Calu3 (cell line): Measurements from ENCODE around the gene ACOXL. TPM values are rescaled to one million over a fixed set of nuclear protein-coding genes. Genes with fewer than 3 reads are reported as not detected.
"Not testable (repeated sequence)": the region's sequence is repeated elsewhere in the genome, so short reads cannot be mapped to it uniquely, and the experiment has no call there.

ENCODE experiments used
- BruUV-seq: library from RNA; stranded (reverse); fragments of 400-500 nt; replicated peaks from 2 replicates; lab custom pipeline; 2021; lab: Mats Ljungman, UMichigan
- CTCF ChIA-PET: fragments of 300-600 bp; sonication (Branson Sonifier 250); formaldehyde crosslinking; loops from one replicate; lab custom pipeline; 2022; ENCODE audit warnings: antibody characterized with exemption; lab: Charles Lee
- DNase-seq: peaks from one replicate; pipeline ENCODE4 v3.0.0; 2022
- H3K27ac Mint-ChIP-seq: one replicate; pipeline ENCODE4 v1.8.0; 2022; ENCODE audit warnings: mixed read lengths; ENCODE audit not compliant: unreplicated experiment
- H3K27me3 Mint-ChIP-seq: one replicate; pipeline ENCODE4 v1.8.0; 2022; ENCODE audit warnings: mixed read lengths; ENCODE audit not compliant: unreplicated experiment
- H3K36me3 Mint-ChIP-seq: one replicate; pipeline ENCODE4 v1.8.0; 2022; ENCODE audit warnings: mild to moderate bottlenecking, moderate library complexity, mixed read lengths; ENCODE audit not compliant: insufficient read depth, unreplicated experiment
- H3K4me1 Mint-ChIP-seq: one replicate; pipeline ENCODE4 v1.8.0; 2022; ENCODE audit warnings: mild to moderate bottlenecking, low read depth, mixed read lengths; ENCODE audit not compliant: unreplicated experiment
- H3K4me3 Mint-ChIP-seq: one replicate; pipeline ENCODE4 v1.8.0; 2022; ENCODE audit warnings: mild to moderate bottlenecking, low read depth, moderate library complexity, mixed read lengths; ENCODE audit not compliant: unreplicated experiment
- H3K9me3 Mint-ChIP-seq: one replicate; pipeline ENCODE4 v1.8.0; 2022; ENCODE audit warnings: low read depth, mixed read lengths; ENCODE audit not compliant: unreplicated experiment
- CTCF ChIP-seq: fragments of 200-600 bp; IDR thresholded peaks from one replicate; pipeline ENCODE4 v1.8.0; 2022; ENCODE audit warnings: antibody characterized with exemption; ENCODE audit not compliant: unreplicated experiment
- intact Hi-C: fragments of 100-400 bp; cut with micrococcal nuclease; formaldehyde crosslinking; loops from one replicate; pipeline ENCODE4 v1.10.0; 2022; ENCODE audit not compliant: unreplicated experiment
- total RNA-seq: library from RNA; stranded (reverse); gene quantifications from 2 replicates; pipeline ENCODE4 v1.2.3, GENCODE V29; 2022

Gene ACOXL
- total RNA-seq, 1 experiment from 2014 or later: 2.7 TPM

GRCh38 chr2:110690083-110690965 lies 42.0 kb upstream of the ACOXL start:
- intact Hi-C loops: no loop called here
- Mint-ChIP-seq H3K27me3 (peaks cover 80% of the 10 kb centered on the region), H3K4me1 (no peaks in the 10 kb centered on the region), H3K27ac (no peak overlapping the region), H3K36me3 (no peaks in the 10 kb centered on the region), H3K9me3 (peaks cover 3% of the 10 kb centered on the region), H3K4me3 (no peak overlapping the region)
- no peak for DNase-seq
- BruUV-seq: no TSS peak
- no peak for TF ChIP-seq CTCF
- CTCF ChIA-PET: no interaction called here

GRCh38 chr2:110691612-110692258 lies 40.6 kb upstream of the ACOXL start:
- Mint-ChIP-seq H3K27ac (no peak overlapping the region), H3K9me3 (peaks cover 3% of the 10 kb centered on the region), H3K36me3 (no peaks in the 10 kb centered on the region), H3K27me3 (peaks cover 76% of the 10 kb centered on the region), H3K4me1 (no peaks in the 10 kb centered on the region), H3K4me3 (no peak overlapping the region)
- DNase-seq: no peak
- intact Hi-C loops: no loop called here
- CTCF ChIA-PET: no interaction called here
- no TSS peak for BruUV-seq
- TF ChIP-seq CTCF: no peak

- H3K36me3 Mint-ChIP-seq, H3K27ac Mint-ChIP-seq, DNase-seq, BruUV-seq, H3K4me1 Mint-ChIP-seq, intact Hi-C loops, H3K4me3 Mint-ChIP-seq, CTCF ChIA-PET, H3K9me3 Mint-ChIP-seq: not testable (repeated sequence)
- peaks cover 70% of the 10 kb centered on the region for H3K27me3 Mint-ChIP-seq
Measured at GRCh38 chr2:110695146-110695898, 37.1 kb upstream of the ACOXL start.

GRCh38 chr2:110698253-110698652 lies 34.1 kb upstream of the ACOXL start:
- H3K27ac Mint-ChIP-seq, H3K36me3 Mint-ChIP-seq, CTCF ChIA-PET, BruUV-seq, intact Hi-C loops, H3K9me3 Mint-ChIP-seq, DNase-seq, H3K4me1 Mint-ChIP-seq, H3K4me3 Mint-ChIP-seq: not testable (repeated sequence)
- peaks cover 59% of the 10 kb centered on the region for H3K27me3 Mint-ChIP-seq
